HEK293T (cell line): Measurements from ENCODE around the gene LCE1B.

Source experiments
- CTCF ChIA-PET: fragments of 350-600 bp; formaldehyde crosslinking; extraction: SDS; loops from one replicate; lab custom pipeline; 2021; ENCODE audit warnings: antibody characterized with exemption, inconsistent platforms; lab: Yijun Ruan, JAX
- POLR2A ChIA-PET: fragments of 350-600 bp; formaldehyde crosslinking; extraction: SDS; loops from one replicate; lab custom pipeline; 2020; ENCODE audit warnings: antibody characterized with exemption, inconsistent platforms; lab: Yijun Ruan, JAX
- DNase-seq: peaks from one replicate; pipeline ENCODE4 v3.0.0; 2012; ENCODE audit warnings: mixed read lengths; ENCODE audit errors: extremely low spot score
- ARNT ChIP-seq: fragments of 450-650 bp; IDR thresholded peaks from 2 replicates; pipeline ENCODE4 v1.6.1; 2017; ENCODE audit warnings: mild to moderate bottlenecking
- BHLHE40 ChIP-seq: fragments of 450-650 bp; IDR thresholded peaks from 2 replicates; pipeline ENCODE4 v1.6.1; 2016; ENCODE audit warnings: mild to moderate bottlenecking, moderate library complexity, borderline replicate concordance
- CTBP1 ChIP-seq: fragments of 450-650 bp; IDR thresholded peaks from 2 replicates; pipeline ENCODE4 v1.6.1; 2016; ENCODE audit warnings: borderline replicate concordance
- ELF4 ChIP-seq: fragments of 450-650 bp; IDR thresholded peaks from 2 replicates; pipeline ENCODE4 v1.6.1; 2017; ENCODE audit warnings: antibody characterized with exemption
- FOXA1 ChIP-seq: fragments of 450-650 bp; IDR thresholded peaks from 2 replicates; pipeline ENCODE4 v1.6.1; 2016; ENCODE audit warnings: mild to moderate bottlenecking
- FOXK2 ChIP-seq: fragments of 450-650 bp; IDR thresholded peaks from 2 replicates; pipeline ENCODE4 v1.6.1; 2016; ENCODE audit warnings: mild to moderate bottlenecking
- FOXM1 ChIP-seq: fragments of 450-650 bp; IDR thresholded peaks from 2 replicates; pipeline ENCODE4 v1.6.1; 2017; ENCODE audit warnings: mild to moderate bottlenecking, borderline replicate concordance
- HDGF ChIP-seq: fragments of 450-650 bp; IDR thresholded peaks from 2 replicates; pipeline ENCODE4 v1.6.1; 2017; ENCODE audit warnings: antibody characterized with exemption, borderline replicate concordance
- L3MBTL2 ChIP-seq: fragments of 450-650 bp; conservative IDR thresholded peaks from 2 replicates; pipeline ENCODE4 v1.6.1; 2016; ENCODE audit warnings: mild to moderate bottlenecking
- LEF1 ChIP-seq: fragments of 450-650 bp; IDR thresholded peaks from 2 replicates; pipeline ENCODE4 v1.6.1; 2017; ENCODE audit warnings: mild to moderate bottlenecking, borderline replicate concordance
- NFRKB ChIP-seq: fragments of 450-650 bp; IDR thresholded peaks from 2 replicates; pipeline ENCODE4 v1.6.1; 2016; ENCODE audit warnings: mild to moderate bottlenecking, moderate library complexity
- PKNOX1 ChIP-seq: fragments of 450-650 bp; IDR thresholded peaks from 2 replicates; pipeline ENCODE4 v1.6.1; 2016
- SP1 ChIP-seq: fragments of 450-650 bp; IDR thresholded peaks from 2 replicates; pipeline ENCODE4 v1.6.1; 2017
- SUZ12 ChIP-seq: fragments of 450-650 bp; IDR thresholded peaks from 2 replicates; pipeline ENCODE4 v1.6.1; 2016; ENCODE audit warnings: mild to moderate bottlenecking
- TARDBP ChIP-seq: fragments of 450-650 bp; IDR thresholded peaks from 2 replicates; pipeline ENCODE4 v1.6.1; 2016
- ZNF384 ChIP-seq: fragments of 450-650 bp; IDR thresholded peaks from 2 replicates; pipeline ENCODE4 v1.6.1; 2016

Gene LCE1B

GRCh38 chr1:152858062-152858461 is 46.3 kb downstream of the LCE1B start:
- CTCF ChIA-PET: interaction anchor here (0.6 kb wide), 1 partner anchor 11 kb away, joined by 3 read pairs; no protein-coding TSS in a partner anchor
- DNase-seq: no peak
- no peak for TF ChIP-seq FOXK2
- no peak for TF ChIP-seq ARNT
- TF ChIP-seq FOXA1: no peak
- TF ChIP-seq HDGF: no peak
- TF ChIP-seq BHLHE40: no peak
- TF ChIP-seq SUZ12: no peak
- TF ChIP-seq L3MBTL2: no peak
- TF ChIP-seq ELF4: no peak
- TF ChIP-seq CTBP1: no peak
- no peak for TF ChIP-seq TARDBP
- no peak for TF ChIP-seq FOXM1
- TF ChIP-seq ZNF384: no peak
- no peak for TF ChIP-seq PKNOX1
- TF ChIP-seq SP1: no peak
- TF ChIP-seq NFRKB: no peak
- TF ChIP-seq LEF1: no peak
- POLR2A ChIA-PET: no interaction called here

GRCh38 chr1:152859696-152860095 is 47.9 kb downstream of the LCE1B start, which contains the start of gene LCE7A:
Gene LCE7A (plus strand): TSS chr1:152859996. CDS start chr1:152860698, 702 bp downstream.
- POLR2A ChIA-PET: no interaction called here
- CTCF ChIA-PET: interaction anchor here (2.3 kb wide), 1 partner anchor 11 kb away, joined by 11 read pairs; no protein-coding TSS in a partner anchor
- no peak for DNase-seq
- TF ChIP-seq FOXA1 (no peak), HDGF (no peak), ARNT (no peak), ELF4 (no peak), NFRKB (no peak), LEF1 (no peak), FOXK2 (no peak), L3MBTL2 (no peak), BHLHE40 (no peak)

GRCh38 chr1:152860129-152860528 is 48.4 kb downstream of the LCE1B start:
- CTCF ChIA-PET: interaction anchor here (2.3 kb wide), 1 partner anchor 10 kb away, joined by 11 read pairs; no protein-coding TSS in a partner anchor
- no peak for DNase-seq
- TF ChIP-seq L3MBTL2 (no peak), TARDBP (no peak), PKNOX1 (no peak), HDGF (no peak), FOXA1 (no peak), NFRKB (no peak), BHLHE40 (no peak), ARNT (no peak), SP1 (no peak), FOXK2 (no peak), ELF4 (no peak), SUZ12 (no peak), FOXM1 (no peak), LEF1 (no peak), CTBP1 (no peak), ZNF384 (no peak)
- POLR2A ChIA-PET: no interaction called here

GRCh38 chr1:152861374-152861773 is 49.6 kb downstream of the LCE1B start:
- TF ChIP-seq BHLHE40: no peak
- TF ChIP-seq FOXM1: no peak
- no peak for TF ChIP-seq PKNOX1
- TF ChIP-seq ELF4: no peak
- TF ChIP-seq ZNF384: no peak
- TF ChIP-seq SP1: no peak
- TF ChIP-seq HDGF: no peak
- TF ChIP-seq CTBP1: no peak
- TF ChIP-seq ARNT: no peak
- no peak for TF ChIP-seq FOXA1
- no peak for TF ChIP-seq NFRKB
- ChIA-PET CTCF (interaction anchor here (2.3 kb wide), 1 partner anchor 9 kb away, joined by 11 read pairs; no protein-coding TSS in a partner anchor), POLR2A (no interaction called here)
- no peak for DNase-seq
